ENCODE measurements around the gene PRDM5. TPM values are rescaled to one million over a fixed set of nuclear protein-coding genes. Genes with fewer than 3 reads are reported as not detected.

PRDM5 gene
- total RNA-seq (10 to 100 TPM; 14.0 to 26.0 TPM), polyA plus RNA-seq (1 to 10 TPM; 4.4 to 4.6 TPM)
- long read RNA-seq, donor 1, full-length matches to known transcripts, result 10 of 23 reads
- long read RNA-seq, donor 1, partial matches to known transcripts, result 2 of 23 reads
- long read RNA-seq, donor 1, other reads (novel, unspliced or antisense), result 11 of 23 reads
- long read RNA-seq, donor 2, full-length matches to known transcripts, result 3 of 13 reads
- long read RNA-seq, donor 2, partial matches to known transcripts, result 1 of 13 reads
- long read RNA-seq, donor 2, other reads (novel, unspliced or antisense), result 9 of 13 reads

GRCh38 chr4:120922381-120923206 lies at the start of gene PRDM5:
PRDM5 (minus strand) TSS chr4:120922726; CDS start chr4:120922608, 118 bp downstream.
- ATAC-seq (ENCODE audit: low FRiP score), result peak; percentile 87
- peak; percentile 69 to 87 for DNase-seq
- no peaks in the 10 kb centered on the region for H3K27me3 ChIP-seq (ENCODE audit: control insufficient read depth in 1 of 2, insufficient read depth in 2 of 2, low read length in 1 of 2)
- peaks cover 0 to 2% of the 10 kb centered on the region in 2 donors for H3K4me1 ChIP-seq (ENCODE audit: control insufficient read depth in 1 of 2, insufficient read depth in 2 of 2, low read length in 2 of 2)
- no peaks in the 10 kb centered on the region for H3K36me3 ChIP-seq (ENCODE audit: control insufficient read depth in 1 of 2, insufficient read depth in 2 of 2, low read length in 1 of 2)
- peak within 1 kb of the TSS; percentile 72 to 85 for H3K27ac ChIP-seq (ENCODE audit: low read depth in 1 of 2, low read length in 2 of 2)
- 0% methylated on average over 45 to 86 of the region's 86 CpGs for WGBS, 2 donors
- H3K9me3 ChIP-seq (ENCODE audit: control insufficient read depth, low read length), result no peaks in the 10 kb centered on the region
- peak within 1 kb of the TSS; percentile 61 to 95 for H3K4me3 ChIP-seq (ENCODE audit: low read length in 2 of 2)
- intact Hi-C loops (cut with DNase I), result loop anchor here in 1 of 2 donors (5.0 kb wide), 1 partner anchor 850 kb away; no protein-coding TSS in a partner anchor

DNA sequence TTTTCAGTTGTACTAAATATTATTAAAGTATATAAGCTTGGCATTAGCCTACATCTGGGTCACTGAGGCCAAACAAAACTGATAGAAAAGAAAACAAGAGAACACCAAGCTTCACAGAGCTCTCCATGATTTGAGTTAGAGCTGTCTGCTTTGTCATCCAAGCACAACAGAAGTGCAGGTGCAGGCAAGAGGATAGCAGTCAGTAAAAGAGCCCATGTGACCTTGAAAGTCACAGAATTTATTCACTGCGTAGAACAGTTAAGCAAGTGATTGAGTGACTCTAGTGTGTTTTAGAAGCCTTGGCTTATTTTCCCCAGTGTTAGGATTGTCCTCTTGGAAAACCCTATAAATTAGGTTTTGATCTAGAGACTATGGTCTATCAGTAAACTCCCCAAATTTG lies 49.4 kb upstream of the PRDM5 start:
- Histone ChIP-seq H3K9me3 (ENCODE audit: control insufficient read depth, low read length) (no peaks in the 10 kb centered on the region), H3K27me3 (ENCODE audit: control insufficient read depth in 1 of 2, insufficient read depth in 2 of 2, low read length in 1 of 2) (no peaks in the 10 kb centered on the region), H3K4me3 (ENCODE audit: low read length in 2 of 2) (no peak overlapping the region), H3K4me1 (ENCODE audit: control insufficient read depth in 1 of 2, insufficient read depth in 2 of 2, low read length in 2 of 2) (no peaks in the 10 kb centered on the region), H3K27ac (ENCODE audit: low read depth in 1 of 2, low read length in 2 of 2) (no peak overlapping the region), H3K36me3 (ENCODE audit: control insufficient read depth in 1 of 2, insufficient read depth in 2 of 2, low read length in 1 of 2) (no peaks in the 10 kb centered on the region)
- intact Hi-C loops (cut with DNase I), result no loop called here
- DNase-seq, result no peak
- ATAC-seq (ENCODE audit: low FRiP score), result no peak
- 55 to 60% methylated on average over 1 of the region's 1 CpG for WGBS, 2 donors

DNA sequence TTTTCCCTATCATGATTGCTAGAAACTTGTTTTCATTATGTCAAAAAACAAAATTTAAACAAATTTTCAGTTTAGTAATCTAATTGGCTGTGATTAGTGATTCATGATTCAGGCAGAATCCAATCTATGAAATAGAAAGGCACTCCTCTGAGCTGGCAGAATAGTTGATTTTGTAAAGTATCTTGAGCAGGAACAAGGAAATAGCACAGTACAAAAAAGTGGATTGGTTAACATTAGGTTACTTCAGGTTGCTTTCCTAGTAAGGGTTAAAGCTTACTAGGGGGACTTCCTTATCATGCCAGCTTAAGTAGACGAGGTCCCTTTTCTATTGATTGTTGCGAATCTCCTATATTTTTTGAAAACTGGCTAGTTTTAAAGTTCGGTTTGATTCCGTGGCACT lies 43.4 kb upstream of the PRDM5 start:
- 70 to 71% methylated on average over 4 of the region's 4 CpGs for WGBS, 2 donors
- ATAC-seq (ENCODE audit: low FRiP score), result no peak

GRCh38 chr4:120964596-120964995 lies 42.1 kb upstream of the PRDM5 start:
- intact Hi-C loops (cut with DNase I), result no loop called here
- no peak overlapping the region for H3K4me3 ChIP-seq (ENCODE audit: low read length in 2 of 2)
- 37 to 48% methylated on average over 1 of the region's 1 CpG for WGBS, 2 donors
- ATAC-seq (ENCODE audit: low FRiP score) (no peak), DNase-seq (no peak)
- H3K27ac ChIP-seq (ENCODE audit: low read depth in 1 of 2, low read length in 2 of 2), result no peak overlapping the region
- H3K9me3 ChIP-seq (ENCODE audit: control insufficient read depth, low read length), result no peaks in the 10 kb centered on the region
- H3K27me3 ChIP-seq (ENCODE audit: control insufficient read depth in 1 of 2, insufficient read depth in 2 of 2, low read length in 1 of 2), result peaks cover 0 to 2% of the 10 kb centered on the region in 2 donors
- H3K36me3 ChIP-seq (ENCODE audit: control insufficient read depth in 1 of 2, insufficient read depth in 2 of 2, low read length in 1 of 2), result no peaks in the 10 kb centered on the region
- no peaks in the 10 kb centered on the region for H3K4me1 ChIP-seq (ENCODE audit: control insufficient read depth in 1 of 2, insufficient read depth in 2 of 2, low read length in 2 of 2)

More for the DNA sequence above, 43.4 kb upstream of the PRDM5 start:
- intact Hi-C loops (cut with DNase I), result no loop called here
- DNase-seq, result no peak
- Histone ChIP-seq H3K4me3 (ENCODE audit: low read length in 2 of 2) (no peak overlapping the region), H3K9me3 (ENCODE audit: control insufficient read depth, low read length) (no peaks in the 10 kb centered on the region), H3K27ac (ENCODE audit: low read depth in 1 of 2, low read length in 2 of 2) (no peak overlapping the region), H3K27me3 (ENCODE audit: control insufficient read depth in 1 of 2, insufficient read depth in 2 of 2, low read length in 1 of 2) (peaks cover 0 to 2% of the 10 kb centered on the region in 2 donors), H3K36me3 (ENCODE audit: control insufficient read depth in 1 of 2, insufficient read depth in 2 of 2, low read length in 1 of 2) (no peaks in the 10 kb centered on the region), H3K4me1 (ENCODE audit: control insufficient read depth in 1 of 2, insufficient read depth in 2 of 2, low read length in 2 of 2) (no peaks in the 10 kb centered on the region)

GRCh38 chr4:120963449-120963848 lies 40.9 kb upstream of the PRDM5 start:
- H3K9me3 ChIP-seq (ENCODE audit: control insufficient read depth, low read length), result no peaks in the 10 kb centered on the region
- H3K27me3 ChIP-seq (ENCODE audit: control insufficient read depth in 1 of 2, insufficient read depth in 2 of 2, low read length in 1 of 2), result peaks cover 0 to 2% of the 10 kb centered on the region in 2 donors
- H3K36me3 ChIP-seq (ENCODE audit: control insufficient read depth in 1 of 2, insufficient read depth in 2 of 2, low read length in 1 of 2), result no peaks in the 10 kb centered on the region
- no peak overlapping the region for H3K27ac ChIP-seq (ENCODE audit: low read depth in 1 of 2, low read length in 2 of 2)
- 66 to 67% methylated on average over 4 of the region's 4 CpGs for WGBS, 2 donors
- intact Hi-C loops (cut with DNase I), result no loop called here
- no peak overlapping the region for H3K4me3 ChIP-seq (ENCODE audit: low read length in 2 of 2)
- ATAC-seq (ENCODE audit: low FRiP score) (no peak), DNase-seq (no peak)
- no peaks in the 10 kb centered on the region for H3K4me1 ChIP-seq (ENCODE audit: control insufficient read depth in 1 of 2, insufficient read depth in 2 of 2, low read length in 2 of 2)

- no peak overlapping the region for H3K4me3 ChIP-seq (ENCODE audit: low read length in 2 of 2)
Measured at GRCh38 chr4:120960656-120961267, 38.2 kb upstream of the PRDM5 start.

DNA sequence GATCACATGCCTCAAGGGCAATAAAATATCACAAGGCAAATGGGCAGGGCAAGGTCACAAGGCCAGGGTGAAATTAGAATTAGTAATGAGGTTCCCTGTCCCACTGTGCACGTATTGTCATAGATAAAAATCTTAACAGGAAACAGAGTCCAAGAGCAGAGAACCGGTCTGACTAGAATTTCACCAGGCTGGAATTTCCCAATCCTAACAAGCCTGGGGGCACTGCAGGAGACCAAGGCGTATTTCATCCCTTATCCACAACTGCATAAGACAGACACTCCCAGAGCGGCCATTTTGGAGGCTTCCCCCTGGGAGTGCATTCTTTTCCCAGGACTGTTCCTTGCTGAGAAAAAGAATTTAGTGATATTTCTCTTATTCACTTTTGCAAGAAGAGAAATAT lies 25.9 kb upstream of the PRDM5 start:
- no peaks in the 10 kb centered on the region for H3K4me1 ChIP-seq (ENCODE audit: control insufficient read depth in 1 of 2, insufficient read depth in 2 of 2, low read length in 2 of 2)
- H3K27ac ChIP-seq (ENCODE audit: low read depth in 1 of 2, low read length in 2 of 2), result no peak overlapping the region
- peaks cover 1% of the 10 kb centered on the region for H3K9me3 ChIP-seq (ENCODE audit: control insufficient read depth, low read length)
- intact Hi-C loops (cut with DNase I), result no loop called here
- DNase-seq (no peak), ATAC-seq (ENCODE audit: low FRiP score) (no peak)
- H3K4me3 ChIP-seq (ENCODE audit: low read length in 2 of 2), result no peak overlapping the region
- 59 to 66% methylated on average over 4 of the region's 4 CpGs for WGBS, 2 donors
- no peaks in the 10 kb centered on the region for H3K36me3 ChIP-seq (ENCODE audit: control insufficient read depth in 1 of 2, insufficient read depth in 2 of 2, low read length in 1 of 2)
- no peaks in the 10 kb centered on the region for H3K27me3 ChIP-seq (ENCODE audit: control insufficient read depth in 1 of 2, insufficient read depth in 2 of 2, low read length in 1 of 2)

More at GRCh38 chr4:120960656-120961267, 38.2 kb upstream of the PRDM5 start:
- intact Hi-C loops (cut with DNase I), result no loop called here
- H3K9me3 ChIP-seq (ENCODE audit: control insufficient read depth, low read length), result no peaks in the 10 kb centered on the region
- ATAC-seq (ENCODE audit: low FRiP score), result no peak
- H3K36me3 ChIP-seq (ENCODE audit: control insufficient read depth in 1 of 2, insufficient read depth in 2 of 2, low read length in 1 of 2), result no peaks in the 10 kb centered on the region
- DNase-seq, result no peak
- 49% methylated on average over 2 of the region's 2 CpGs for WGBS, 2 donors
- peaks cover 0 to 2% of the 10 kb centered on the region in 2 donors for H3K27me3 ChIP-seq (ENCODE audit: control insufficient read depth in 1 of 2, insufficient read depth in 2 of 2, low read length in 1 of 2)
- H3K4me1 ChIP-seq (ENCODE audit: control insufficient read depth in 1 of 2, insufficient read depth in 2 of 2, low read length in 2 of 2), result no peaks in the 10 kb centered on the region
- H3K27ac ChIP-seq (ENCODE audit: low read depth in 1 of 2, low read length in 2 of 2), result no peak overlapping the region

DNA sequence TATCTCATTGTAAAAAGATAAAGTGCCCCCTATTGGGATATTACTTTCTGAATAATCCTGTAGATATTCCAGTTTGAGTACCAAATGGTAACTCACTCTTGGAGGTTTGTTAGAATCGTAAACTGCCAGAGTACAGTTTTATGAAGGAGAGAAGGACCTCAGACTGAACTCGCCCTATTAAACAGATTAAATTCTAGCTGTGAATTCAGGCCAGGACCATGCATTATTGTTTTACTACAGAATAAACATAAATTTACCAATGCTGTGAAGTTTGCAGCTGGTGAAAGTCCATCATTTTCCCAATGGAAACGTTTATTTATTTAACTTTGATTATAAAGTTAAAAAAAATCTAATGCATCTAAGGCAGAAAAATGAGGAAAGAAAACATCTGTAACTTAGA lies 20.2 kb upstream of the PRDM5 start:
- DNase-seq (no peak), ATAC-seq (ENCODE audit: low FRiP score) (no peak)
- Histone ChIP-seq H3K27ac (ENCODE audit: low read depth in 1 of 2, low read length in 2 of 2) (no peak overlapping the region), H3K4me1 (ENCODE audit: control insufficient read depth in 1 of 2, insufficient read depth in 2 of 2, low read length in 2 of 2) (no peaks in the 10 kb centered on the region), H3K9me3 (ENCODE audit: control insufficient read depth, low read length) (peaks cover 1% of the 10 kb centered on the region), H3K4me3 (ENCODE audit: low read length in 2 of 2) (no peak overlapping the region), H3K27me3 (ENCODE audit: control insufficient read depth in 1 of 2, insufficient read depth in 2 of 2, low read length in 1 of 2) (no peaks in the 10 kb centered on the region), H3K36me3 (ENCODE audit: control insufficient read depth in 1 of 2, insufficient read depth in 2 of 2, low read length in 1 of 2) (no peaks in the 10 kb centered on the region)
- 47 to 50% methylated on average over 3 of the region's 3 CpGs for WGBS, 2 donors
- intact Hi-C loops (cut with DNase I), result no loop called here
